Endothelial cell of umbilical vein (primary cell): Measurements from ENCODE around the gene CACNG8.

Experiments
- CTCF ChIP-seq, 2 donors: IDR thresholded peaks; 1 replicate in 1 of 2; 2 replicates in 1 of 2; pipeline ENCODE4 v1.5.1; 2011; ENCODE audit warnings: low read length in 2 of 2, mild to moderate bottlenecking in 2 of 2, moderate library complexity in 2 of 2, control low read depth in 1 of 2, inconsistent platforms in 1 of 2, low read depth in 1 of 2; ENCODE audit not compliant: insufficient read depth in 1 of 2; ENCODE audit errors: extremely low read depth in 1 of 2
- EZH2 ChIP-seq: IDR thresholded peaks from 2 replicates; pipeline ENCODE4 v1.6.1; 2012; ENCODE audit warnings: borderline replicate concordance, low read depth, mild to moderate bottlenecking, moderate library complexity, low read length, inconsistent platforms; ENCODE audit not compliant: severe bottlenecking
- FOS ChIP-seq: IDR thresholded peaks from 2 replicates; pipeline ENCODE4 v1.6.1; 2011; ENCODE audit warnings: mild to moderate bottlenecking, low read length, moderate library complexity, borderline replicate concordance; ENCODE audit not compliant: insufficient read depth
- GATA2 ChIP-seq: IDR thresholded peaks from 2 replicates; pipeline ENCODE4 v1.7.0; 2011; ENCODE audit warnings: low read depth, mild to moderate bottlenecking, moderate library complexity, mixed read lengths, low read length; ENCODE audit not compliant: insufficient read length, insufficient read depth
- JUN ChIP-seq: IDR thresholded peaks from 2 replicates; pipeline ENCODE4 v1.6.1; 2011; ENCODE audit warnings: borderline replicate concordance, low read depth; ENCODE audit not compliant: insufficient read length, insufficient read depth
- MAX ChIP-seq: IDR thresholded peaks from 2 replicates; pipeline ENCODE4 v1.6.1; 2011; ENCODE audit not compliant: insufficient read depth, insufficient read length
- MYC ChIP-seq: IDR thresholded peaks from one replicate; pipeline ENCODE4 v1.6.1; 2011; ENCODE audit warnings: mild to moderate bottlenecking, low read depth, low read length
- POLR2A ChIP-seq: IDR thresholded peaks from 2 replicates; pipeline ENCODE4 v1.6.1; 2012; ENCODE audit warnings: low read depth, mild to moderate bottlenecking, control low read depth, low read length
- POLR2AphosphoS5 ChIP-seq: IDR thresholded peaks from 2 replicates; pipeline ENCODE4 v1.6.1; 2012; ENCODE audit warnings: low read depth, mild to moderate bottlenecking, control low read depth, low read length, moderate library complexity; ENCODE audit not compliant: insufficient read depth

GRCh38 chr19:53927739-53928138 lies 35.0 kb upstream of the CACNG8 start:
- no peak for TF ChIP-seq CTCF (IDR thresholded peaks at IDR 0.05; ENCODE audit: extremely low read depth in 1 of 2, insufficient read depth in 1 of 2, low read depth in 1 of 2, low read length in 2 of 2)
- no peak for TF ChIP-seq POLR2A
- TF ChIP-seq EZH2: no peak
- TF ChIP-seq MAX: no peak
- no peak for TF ChIP-seq JUN
- no peak for TF ChIP-seq MYC
- no peak for TF ChIP-seq POLR2AphosphoS5
- TF ChIP-seq GATA2: no peak
- no peak for TF ChIP-seq FOS
